Vagina (tissue), 2 donors: ENCODE measurements around the gene SLC6A3.

Experiments used
- POLR2A ChIP-seq, 2 donors: fragments of 450-650 bp; IDR thresholded peaks; one replicate each; pipeline ENCODE4 v1.6.1; 2017; ENCODE audit warnings: antibody characterized with exemption in 2 of 2, mild to moderate bottlenecking in 2 of 2, moderate library complexity in 2 of 2
- TF ChIP-seq, protein P1 (sequence below), 3 experiments: fragments of 450-650 bp in 2 of 3; fragments of 200-600 bp in 1 of 3; sonication (generic) in 1 of 3; IDR thresholded peaks; one replicate each; pipeline ENCODE4 v1.5.1; 2017 to 2019; ENCODE audit warnings: antibody characterized with exemption in 3 of 3, mild to moderate bottlenecking in 2 of 3, moderate library complexity in 2 of 3

DNA sequence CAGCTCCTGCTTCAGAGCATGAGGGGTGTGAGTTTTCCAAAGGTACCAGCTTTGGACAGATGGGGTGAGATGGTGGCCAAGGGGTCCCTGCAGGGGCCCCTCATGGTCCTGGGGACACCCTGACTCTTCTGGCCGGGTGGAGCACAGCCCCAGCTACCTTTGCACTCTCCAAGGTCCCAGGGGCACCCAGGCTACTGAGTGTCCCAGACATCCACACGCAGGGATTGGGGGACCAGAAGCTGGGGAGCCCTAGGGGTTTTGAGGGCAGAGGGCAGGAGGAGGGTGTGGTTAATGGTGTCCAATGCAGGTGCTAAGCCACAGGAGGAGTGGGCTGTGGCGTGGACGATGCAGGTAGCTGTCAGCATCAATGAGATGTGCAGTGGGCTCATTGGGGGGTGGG, 84.4 kb downstream of the SLC6A3 start:
- no peak for TF ChIP-seq POLR2A (IDR thresholded peaks at IDR 0.05)
- TF ChIP-seq, protein P1, sequence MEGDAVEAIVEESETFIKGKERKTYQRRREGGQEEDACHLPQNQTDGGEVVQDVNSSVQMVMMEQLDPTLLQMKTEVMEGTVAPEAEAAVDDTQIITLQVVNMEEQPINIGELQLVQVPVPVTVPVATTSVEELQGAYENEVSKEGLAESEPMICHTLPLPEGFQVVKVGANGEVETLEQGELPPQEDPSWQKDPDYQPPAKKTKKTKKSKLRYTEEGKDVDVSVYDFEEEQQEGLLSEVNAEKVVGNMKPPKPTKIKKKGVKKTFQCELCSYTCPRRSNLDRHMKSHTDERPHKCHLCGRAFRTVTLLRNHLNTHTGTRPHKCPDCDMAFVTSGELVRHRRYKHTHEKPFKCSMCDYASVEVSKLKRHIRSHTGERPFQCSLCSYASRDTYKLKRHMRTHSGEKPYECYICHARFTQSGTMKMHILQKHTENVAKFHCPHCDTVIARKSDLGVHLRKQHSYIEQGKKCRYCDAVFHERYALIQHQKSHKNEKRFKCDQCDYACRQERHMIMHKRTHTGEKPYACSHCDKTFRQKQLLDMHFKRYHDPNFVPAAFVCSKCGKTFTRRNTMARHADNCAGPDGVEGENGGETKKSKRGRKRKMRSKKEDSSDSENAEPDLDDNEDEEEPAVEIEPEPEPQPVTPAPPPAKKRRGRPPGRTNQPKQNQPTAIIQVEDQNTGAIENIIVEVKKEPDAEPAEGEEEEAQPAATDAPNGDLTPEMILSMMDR (IDR thresholded peaks at IDR 0.05), result no peak
